CD4-positive, alpha-beta T cell treated with Interleukin-15 for 1 hour (primary cell): ENCODE measurements around the gene SARNP.
"Not testable (repeated sequence)": the region's sequence is repeated elsewhere in the genome, so short reads cannot be mapped to it uniquely, and the experiment has no call there.

Experiments used
- DNase-seq: peaks from one replicate; pipeline ENCODE4 v3.0.0-alpha.2; 2020

Gene SARNP

GRCh38 chr12:55817345-55818139 is at the start of gene SARNP, which contains the start of gene ORMDL2:
TSS of gene SARNP (minus strand) at chr12:55817724. CDS start at chr12:55817701, 23 bp downstream.
TSS of gene ORMDL2 (plus strand) at chr12:55818041. CDS start at chr12:55819000, 959 bp downstream.
- peak; percentile 99 for DNase-seq

GRCh38 chr12:55866454-55867004 is 49.0 kb upstream of the SARNP start:
- DNase-seq, result not testable (repeated sequence)

- no peak for DNase-seq
Observed at GRCh38 chr12:55865327-55865726, 47.8 kb upstream of the SARNP start.

GRCh38 chr12:55862931-55863330 is 45.4 kb upstream of the SARNP start:
- DNase-seq, result not testable (repeated sequence)

GRCh38 chr12:55862286-55862685 is 44.8 kb upstream of the SARNP start:
- no peak for DNase-seq

GRCh38 chr12:55861871-55862270 is 44.3 kb upstream of the SARNP start:
- no peak for DNase-seq

- no peak for DNase-seq
Observed at GRCh38 chr12:55861396-55861795, 43.9 kb upstream of the SARNP start.

- no peak for DNase-seq
Observed at GRCh38 chr12:55852740-55853139, 35.2 kb upstream of the SARNP start.

GRCh38 chr12:55850893-55851292 is 33.4 kb upstream of the SARNP start:
- no peak for DNase-seq

GRCh38 chr12:55850401-55850800 is 32.9 kb upstream of the SARNP start:
- no peak for DNase-seq

- DNase-seq, result no peak
Observed at GRCh38 chr12:55849616-55850343, 32.3 kb upstream of the SARNP start.

- peak; percentile 80 for DNase-seq
Observed at GRCh38 chr12:55847603-55848291, 30.2 kb upstream of the SARNP start.

- peak; percentile 58 for DNase-seq
Observed at GRCh38 chr12:55847033-55847432, 29.5 kb upstream of the SARNP start.

- no peak for DNase-seq
Observed at GRCh38 chr12:55845785-55846496, 28.4 kb upstream of the SARNP start.

- DNase-seq, result no peak
Observed at GRCh38 chr12:55845361-55845760, 27.8 kb upstream of the SARNP start.

- DNase-seq, result no peak
Observed at GRCh38 chr12:55844961-55845360, 27.4 kb upstream of the SARNP start.

- DNase-seq, result no peak
Observed at GRCh38 chr12:55843431-55843830, 25.9 kb upstream of the SARNP start.

GRCh38 chr12:55842681-55843429 is 25.3 kb upstream of the SARNP start, which contains the start of gene MMP19:
TSS of gene MMP19 (minus strand) at chr12:55842936. CDS start at chr12:55842830, 106 bp downstream.
- no peak for DNase-seq

GRCh38 chr12:55840581-55841351 is 23.2 kb upstream of the SARNP start:
- no peak for DNase-seq

- no peak for DNase-seq
Observed at GRCh38 chr12:55839345-55840140, 22.0 kb upstream of the SARNP start.
